Measurements from ENCODE around the gene APMAP. TPM values are rescaled to one million over a fixed set of nuclear protein-coding genes. Genes with fewer than 3 reads are reported as not detected.
"Not testable (repeated sequence)": the region's sequence is repeated elsewhere in the genome, so short reads cannot be mapped to it uniquely, and the experiment has no call there.

Gene APMAP
- total RNA-seq, 2 donors from 2014 or later = 109 to 206 TPM

- H3K4me3 Mint-ChIP-seq = no peak overlapping the region
- no peaks in the 10 kb centered on the region for H3K4me1 Mint-ChIP-seq (ENCODE audit: low read depth in 2 of 2)
- no peaks in the 10 kb centered on the region for H3K9me3 Mint-ChIP-seq
- no peaks in the 10 kb centered on the region for H3K36me3 Mint-ChIP-seq
- no peaks in the 10 kb centered on the region for H3K27me3 Mint-ChIP-seq
- H3K27ac Mint-ChIP-seq = no peak overlapping the region
- no peak for DNase-seq (ENCODE audit: low spot score)
- ATAC-seq = no peak
These were observed 16.1 kb upstream of the APMAP start for GRCh38 chr20:25008388-25009217.

- H3K4me3 Mint-ChIP-seq = no peak overlapping the region
- DNase-seq (ENCODE audit: low spot score) (no peak), ATAC-seq (no peak)
- no peak overlapping the region for H3K27ac Mint-ChIP-seq
- no peaks in the 10 kb centered on the region for H3K27me3 Mint-ChIP-seq
- peaks cover 3% of the 10 kb centered on the region for H3K36me3 Mint-ChIP-seq
- no peaks in the 10 kb centered on the region for H3K9me3 Mint-ChIP-seq
- no peaks in the 10 kb centered on the region for H3K4me1 Mint-ChIP-seq (ENCODE audit: low read depth in 2 of 2)
These were observed 15.1 kb upstream of the APMAP start for GRCh38 chr20:25007491-25008305.

- Mint-ChIP-seq H3K4me1 (ENCODE audit: low read depth in 2 of 2) (no peaks in the 10 kb centered on the region), H3K27me3 (no peaks in the 10 kb centered on the region), H3K4me3 (no peak overlapping the region), H3K27ac (no peak overlapping the region), H3K9me3 (no peaks in the 10 kb centered on the region), H3K36me3 (peaks cover 6% of the 10 kb centered on the region)
- no peak for DNase-seq (ENCODE audit: low spot score)
- ATAC-seq = no peak
These were observed 14.0 kb upstream of the APMAP start for GRCh38 chr20:25006431-25007167.

GRCh38 chr20:25005661-25006060 is 13.1 kb upstream of the APMAP start:
- no peak for DNase-seq (ENCODE audit: low spot score)
- H3K27ac Mint-ChIP-seq = no peak overlapping the region
- no peaks in the 10 kb centered on the region for H3K9me3 Mint-ChIP-seq
- no peak overlapping the region for H3K4me3 Mint-ChIP-seq
- H3K27me3 Mint-ChIP-seq = no peaks in the 10 kb centered on the region
- no peaks in the 10 kb centered on the region for H3K4me1 Mint-ChIP-seq (ENCODE audit: low read depth in 2 of 2)
- ATAC-seq = no peak
- peaks cover 6% of the 10 kb centered on the region for H3K36me3 Mint-ChIP-seq

- Mint-ChIP-seq H3K4me3 (no peak overlapping the region), H3K27me3 (no peaks in the 10 kb centered on the region), H3K9me3 (no peaks in the 10 kb centered on the region), H3K4me1 (ENCODE audit: low read depth in 2 of 2) (peaks cover 0 to 4% of the 10 kb centered on the region in 2 donors), H3K27ac (no peak overlapping the region), H3K36me3 (peaks cover 6% of the 10 kb centered on the region)
- ATAC-seq (no peak), DNase-seq (ENCODE audit: low spot score) (no peak)
These were observed 12.7 kb upstream of the APMAP start for GRCh38 chr20:25005220-25005619.

GRCh38 chr20:25003002-25003401 is 10.5 kb upstream of the APMAP start:
- H3K4me3 Mint-ChIP-seq = no peak overlapping the region
- no peak overlapping the region for H3K27ac Mint-ChIP-seq
- H3K4me1 Mint-ChIP-seq (ENCODE audit: low read depth in 2 of 2) = peaks cover 0 to 4% of the 10 kb centered on the region in 2 donors
- ATAC-seq (no peak), DNase-seq (ENCODE audit: low spot score) (no peak)
- no peaks in the 10 kb centered on the region for H3K9me3 Mint-ChIP-seq
- H3K27me3 Mint-ChIP-seq = no peaks in the 10 kb centered on the region
- peaks cover 6% of the 10 kb centered on the region for H3K36me3 Mint-ChIP-seq

- H3K9me3 Mint-ChIP-seq; ATAC-seq; DNase-seq (ENCODE audit: low spot score); H3K36me3 Mint-ChIP-seq; H3K27ac Mint-ChIP-seq; H3K4me1 Mint-ChIP-seq (ENCODE audit: low read depth in 2 of 2); H3K4me3 Mint-ChIP-seq; H3K27me3 Mint-ChIP-seq: not testable (repeated sequence)
These were observed 8.8 kb upstream of the APMAP start for GRCh38 chr20:25001323-25001722.

- Mint-ChIP-seq H3K4me1 (ENCODE audit: low read depth in 2 of 2) (peaks cover 2 to 4% of the 10 kb centered on the region in 2 donors), H3K36me3 (peaks cover 6% of the 10 kb centered on the region), H3K9me3 (no peaks in the 10 kb centered on the region), H3K27ac (no peak overlapping the region), H3K27me3 (no peaks in the 10 kb centered on the region), H3K4me3 (no peak overlapping the region)
- ATAC-seq = no peak
- no peak for DNase-seq (ENCODE audit: low spot score)
These were observed 7.8 kb upstream of the APMAP start for GRCh38 chr20:25000268-25000801.

- Mint-ChIP-seq H3K27me3 (no peaks in the 10 kb centered on the region), H3K9me3 (no peaks in the 10 kb centered on the region), H3K27ac (no peak overlapping the region), H3K4me3 (no peak overlapping the region), H3K36me3 (peaks cover 6% of the 10 kb centered on the region), H3K4me1 (ENCODE audit: low read depth in 2 of 2) (peaks cover 10 to 12% of the 10 kb centered on the region in 2 donors)
- DNase-seq (ENCODE audit: low spot score) (no peak), ATAC-seq (no peak)
These were observed 7.0 kb upstream of the APMAP start for GRCh38 chr20:24999568-24999967.

GRCh38 chr20:24998631-24999445 is 6.3 kb upstream of the APMAP start:
- no peak overlapping the region for H3K4me3 Mint-ChIP-seq
- ATAC-seq (no peak), DNase-seq (ENCODE audit: low spot score) (no peak)
- no peaks in the 10 kb centered on the region for H3K9me3 Mint-ChIP-seq
- H3K27ac Mint-ChIP-seq = no peak overlapping the region
- H3K36me3 Mint-ChIP-seq = peaks cover 6% of the 10 kb centered on the region
- H3K4me1 Mint-ChIP-seq (ENCODE audit: low read depth in 2 of 2) = peaks cover 16% of the 10 kb centered on the region in 2 donors
- no peaks in the 10 kb centered on the region for H3K27me3 Mint-ChIP-seq

GRCh38 chr20:24998121-24998520 is 5.6 kb upstream of the APMAP start:
- Mint-ChIP-seq H3K4me3 (no peak overlapping the region), H3K4me1 (ENCODE audit: low read depth in 2 of 2) (peaks cover 16 to 21% of the 10 kb centered on the region in 2 donors), H3K36me3 (peaks cover 6% of the 10 kb centered on the region), H3K9me3 (no peaks in the 10 kb centered on the region), H3K27ac (peak overlapping the region in 1 of 2 donors; percentile 28), H3K27me3 (no peaks in the 10 kb centered on the region)
- DNase-seq (ENCODE audit: low spot score) (no peak), ATAC-seq (no peak)

GRCh38 chr20:24996449-24997377 is 4.2 kb upstream of the APMAP start:
- DNase-seq (ENCODE audit: low spot score) (no peak), ATAC-seq (no peak)
- H3K27me3 Mint-ChIP-seq = no peaks in the 10 kb centered on the region
- peaks cover 16 to 24% of the 10 kb centered on the region in 2 donors for H3K4me1 Mint-ChIP-seq (ENCODE audit: low read depth in 2 of 2)
- no peak overlapping the region for H3K4me3 Mint-ChIP-seq
- H3K27ac Mint-ChIP-seq = no peak overlapping the region
- H3K9me3 Mint-ChIP-seq = no peaks in the 10 kb centered on the region
- peaks cover 4% of the 10 kb centered on the region for H3K36me3 Mint-ChIP-seq
